OCI-LY1 (cell line): Measurements from ENCODE around the gene TRAPPC12.

ENCODE experiments used
- H2AFZ ChIP-seq: fragments of 200-600 bp; sonication (generic), shearing (Covaris generic); 2 replicates; pipeline ENCODE4 v1.6.0; 2014; ENCODE audit warnings: antibody characterized with exemption, mild to moderate bottlenecking, low read length
- H3F3A ChIP-seq: fragments of 200-600 bp; sonication (generic), shearing (Covaris generic); 2 replicates; pipeline ENCODE4 v1.6.0; 2014; ENCODE audit warnings: mild to moderate bottlenecking, antibody characterized with exemption, low read length, moderate library complexity; ENCODE audit not compliant: insufficient read depth
- H3K27ac ChIP-seq: fragments of 200-600 bp; sonication (generic); 2 replicates; pipeline ENCODE4 v1.5.1; 2014; ENCODE audit warnings: low read length, mixed run types, mild to moderate bottlenecking, low read depth; ENCODE audit not compliant: poor library complexity, severe bottlenecking
- H3K27me3 ChIP-seq: fragments of 200-600 bp; sonication (generic); 2 replicates; pipeline ENCODE4 v1.6.0; 2014; ENCODE audit warnings: antibody characterized with exemption, mild to moderate bottlenecking, low read length, moderate library complexity; ENCODE audit not compliant: insufficient read depth
- H3K36me3 ChIP-seq: fragments of 200-600 bp; sonication (generic); 2 replicates; pipeline ENCODE4 v1.6.1; 2014; ENCODE audit warnings: mild to moderate bottlenecking, antibody characterized with exemption, low read length, moderate library complexity, mixed read lengths; ENCODE audit not compliant: insufficient read depth
- H3K4me1 ChIP-seq: fragments of 200-600 bp; sonication (generic); 2 replicates; pipeline ENCODE4 v1.5.1; 2014; ENCODE audit warnings: mild to moderate bottlenecking, low read length, moderate library complexity; ENCODE audit not compliant: insufficient read depth, severe bottlenecking
- H3K4me2 ChIP-seq: fragments of 200-600 bp; sonication (generic), shearing (Covaris generic); 2 replicates; pipeline ENCODE4 v1.6.1; 2014; ENCODE audit warnings: low read length
- H3K4me3 ChIP-seq: fragments of 200-600 bp; sonication (generic); 2 replicates; pipeline ENCODE4 v1.5.1; 2014; ENCODE audit warnings: low read length, low read depth, mild to moderate bottlenecking, mixed read lengths; ENCODE audit not compliant: poor library complexity, severe bottlenecking
- H3K79me2 ChIP-seq: fragments of 200-600 bp; shearing (Covaris generic); 2 replicates; pipeline ENCODE4 v1.6.1; 2016; ENCODE audit warnings: mixed run types, low read length, mixed read lengths; ENCODE audit not compliant: insufficient read depth
- H3K9ac ChIP-seq: fragments of 200-600 bp; sonication (generic), shearing (Covaris generic); 2 replicates; pipeline ENCODE4 v1.6.1; 2014; ENCODE audit warnings: mild to moderate bottlenecking, low read length, mixed read lengths
- H3K9me2 ChIP-seq: fragments of 200-600 bp; sonication (generic), shearing (Covaris generic); 2 replicates; pipeline ENCODE4 v1.6.1; 2014; ENCODE audit warnings: low read depth, mild to moderate bottlenecking, low read length, mixed read lengths
- H3K9me3 ChIP-seq: fragments of 200-600 bp; shearing (Covaris generic); 2 replicates; pipeline ENCODE4 v1.6.1; 2014; ENCODE audit warnings: low read length, mixed read lengths
- H4K20me1 ChIP-seq: fragments of 200-600 bp; sonication (generic), shearing (Covaris generic); 2 replicates; pipeline ENCODE4 v1.6.0; 2016; ENCODE audit warnings: mild to moderate bottlenecking, low read length; ENCODE audit not compliant: insufficient read depth
- CTCF ChIP-seq: fragments of 200-600 bp; sonication (generic), shearing (Covaris generic); IDR thresholded peaks from 2 replicates; pipeline ENCODE4 v1.5.1; 2017; ENCODE audit warnings: mild to moderate bottlenecking, antibody characterized with exemption, low read length, moderate library complexity, mixed read lengths
- EZH2 ChIP-seq: fragments of 200-600 bp; sonication (generic), shearing (Covaris generic); IDR thresholded peaks from 2 replicates; pipeline ENCODE4 v1.8.0; 2017; ENCODE audit warnings: borderline replicate concordance, mixed run types, mild to moderate bottlenecking, antibody characterized with exemption, low read length, moderate library complexity, mixed read lengths

The TRAPPC12 gene

GRCh38 chr2:3503483-3503882, 124.0 kb downstream of the TRAPPC12 start:
- Histone ChIP-seq H3K9me2 (no peaks in the 10 kb centered on the region), H3K79me2 (0 out of 2 replicates have a peak, but pooled peaks cover 3% of the 10 kb centered on the region), H3K9me3 (no peaks in the 10 kb centered on the region), H3K4me3 (no peak overlapping the region), H3K4me1 (no peaks in the 10 kb centered on the region), H3K36me3 (peaks cover 76% of the 10 kb centered on the region), H3K9ac (no peak overlapping the region), H3K4me2 (no peak overlapping the region), H3F3A (no peaks in the 10 kb centered on the region), H2AFZ (no peak overlapping the region), H3K27me3 (no peaks in the 10 kb centered on the region), H3K27ac (no peak overlapping the region), H4K20me1 (no peaks in the 10 kb centered on the region)
- no peak for TF ChIP-seq CTCF
- no peak for TF ChIP-seq EZH2

- Histone ChIP-seq H3K36me3 (peaks cover 71% of the 10 kb centered on the region), H3F3A (no peaks in the 10 kb centered on the region), H4K20me1 (no peaks in the 10 kb centered on the region), H3K9me2 (no peaks in the 10 kb centered on the region), H3K9ac (no peak overlapping the region), H2AFZ (no peak overlapping the region), H3K9me3 (no peaks in the 10 kb centered on the region), H3K4me1 (no peaks in the 10 kb centered on the region), H3K27me3 (no peaks in the 10 kb centered on the region), H3K4me2 (no peak overlapping the region), H3K79me2 (0 out of 2 replicates have a peak, but pooled peaks cover 3% of the 10 kb centered on the region), H3K27ac (no peak overlapping the region), H3K4me3 (no peak overlapping the region)
- TF ChIP-seq CTCF (no peak), EZH2 (no peak)
Observed at GRCh38 chr2:3504741-3505140, 125.2 kb downstream of the TRAPPC12 start.

- no peak overlapping the region for H3K9ac ChIP-seq
- no peak for TF ChIP-seq CTCF
- no peak for TF ChIP-seq EZH2
- no peak overlapping the region for H3K27ac ChIP-seq
- H4K20me1 ChIP-seq, result no peaks in the 10 kb centered on the region
- no peaks in the 10 kb centered on the region for H3F3A ChIP-seq
- peaks cover 70% of the 10 kb centered on the region for H3K36me3 ChIP-seq
- H3K9me2 ChIP-seq, result no peaks in the 10 kb centered on the region
- H3K4me3 ChIP-seq, result no peak overlapping the region
- H3K4me1 ChIP-seq, result no peaks in the 10 kb centered on the region
- H3K9me3 ChIP-seq, result no peaks in the 10 kb centered on the region
- no peaks in the 10 kb centered on the region for H3K27me3 ChIP-seq
- H2AFZ ChIP-seq, result no peak overlapping the region
- H3K4me2 ChIP-seq, result no peak overlapping the region
- 0 out of 2 replicates have a peak, but pooled peaks cover 3% of the 10 kb centered on the region for H3K79me2 ChIP-seq
Observed at GRCh38 chr2:3505771-3506170, 126.3 kb downstream of the TRAPPC12 start.
